ENCODE data around the gene KEAP1. TPM values are rescaled to one million over a fixed set of nuclear protein-coding genes. Genes with fewer than 3 reads are reported as not detected.

The KEAP1 gene
- total and polyA plus RNA-seq, 2 of the 13 experiments (the other 11 are each of a cell fraction or from before 2014, with no cell fraction given): 56.7 to 72.9 TPM

GRCh38 chr19:10503002-10503789 lies at the start of gene KEAP1 (continued):
- 0 out of 2 replicates have a peak, but pooled peaks have one; percentile 29 for TF ChIP-seq ZNF569 (CRISPR knock-in tag; IDR thresholded peaks at IDR 0.05; ENCODE audit: borderline replicate concordance)
- peak; percentile 23; the same call in 1 of the 2 replicates for TF ChIP-seq RNF219 (CRISPR knock-in tag; IDR thresholded peaks at IDR 0.05)
- peak; percentile 58; the same call in 1 of the 2 replicates for TF ChIP-seq ZNF280D (CRISPR knock-in tag; IDR thresholded peaks at IDR 0.05)
- 0 out of 2 replicates have a peak, but pooled peaks have one; percentile 15 for TF ChIP-seq PLSCR1 (CRISPR knock-in tag; IDR thresholded peaks at IDR 0.05; ENCODE audit: borderline replicate concordance)
- TF ChIP-seq MAFG (CRISPR knock-in tag; IDR thresholded peaks at IDR 0.05): 0 out of 2 replicates have a peak, but pooled peaks have one; percentile 43
- peak; percentile 66 for TF ChIP-seq ZNF605 (CRISPR knock-in tag; IDR thresholded peaks at IDR 0.05)
- 0 out of 2 replicates have a peak, but pooled peaks have one; percentile 17 for TF ChIP-seq MEIS1 (CRISPR knock-in tag; IDR thresholded peaks at IDR 0.05; ENCODE audit: borderline replicate concordance)
- peak; percentile 64; the same call in 1 of the 2 replicates for TF ChIP-seq BRD4 (CRISPR knock-in tag; IDR thresholded peaks at IDR 0.05)
- no peak for TF ChIP-seq MLLT10 (CRISPR knock-in tag; IDR thresholded peaks at IDR 0.05)
- TF ChIP-seq NFYC (CRISPR knock-in tag; IDR thresholded peaks at IDR 0.05): no peak
- TF ChIP-seq HMG20B (CRISPR knock-in tag; conservative IDR thresholded peaks at IDR 0.05): no peak
- TF ChIP-seq FOXP4 (CRISPR knock-in tag; IDR thresholded peaks at IDR 0.05): no peak
- TF ChIP-seq BATF2 (CRISPR knock-in tag; IDR thresholded peaks at IDR 0.05): peak; percentile 68; the same call in 1 of the 2 replicates
- no peak for TF ChIP-seq HOXA3 (CRISPR knock-in tag; IDR thresholded peaks at IDR 0.05)
- no peak for TF ChIP-seq DNMT1 (CRISPR knock-in tag; IDR thresholded peaks at IDR 0.05)
- peak; percentile 87; the same call in 1 of the 2 replicates for TF ChIP-seq SRY (CRISPR knock-in tag; IDR thresholded peaks at IDR 0.05)
- TF ChIP-seq FOXA1 (IDR thresholded peaks at IDR 0.05): no peak
- TF ChIP-seq FOXA1 (CRISPR knock-in tag; IDR thresholded peaks at IDR 0.05): no peak

All from HepG2 (cell line).